ENCODE results near the gene SMIM22. TPM values are rescaled to one million over a fixed set of nuclear protein-coding genes. Genes with fewer than 3 reads are reported as not detected.

The SMIM22 gene
- total RNA-seq, 1 donor from 2014 or later, result not detected

GRCh38 chr16:4795828-4796572 is 831 bp downstream of the SMIM22 start:
- intact Hi-C loops (cut with micrococcal nuclease), result no loop called here

- intact Hi-C loops (cut with micrococcal nuclease), result no loop called here
Observed at GRCh38 chr16:4796982-4797804, 2.0 kb downstream of the SMIM22 start.

- intact Hi-C loops (cut with micrococcal nuclease), result no loop called here
Observed at GRCh38 chr16:4797805-4798252, 2.7 kb downstream of the SMIM22 start.

- intact Hi-C loops (cut with micrococcal nuclease), result no loop called here
Observed at GRCh38 chr16:4798456-4798855, 3.3 kb downstream of the SMIM22 start.

DNA sequence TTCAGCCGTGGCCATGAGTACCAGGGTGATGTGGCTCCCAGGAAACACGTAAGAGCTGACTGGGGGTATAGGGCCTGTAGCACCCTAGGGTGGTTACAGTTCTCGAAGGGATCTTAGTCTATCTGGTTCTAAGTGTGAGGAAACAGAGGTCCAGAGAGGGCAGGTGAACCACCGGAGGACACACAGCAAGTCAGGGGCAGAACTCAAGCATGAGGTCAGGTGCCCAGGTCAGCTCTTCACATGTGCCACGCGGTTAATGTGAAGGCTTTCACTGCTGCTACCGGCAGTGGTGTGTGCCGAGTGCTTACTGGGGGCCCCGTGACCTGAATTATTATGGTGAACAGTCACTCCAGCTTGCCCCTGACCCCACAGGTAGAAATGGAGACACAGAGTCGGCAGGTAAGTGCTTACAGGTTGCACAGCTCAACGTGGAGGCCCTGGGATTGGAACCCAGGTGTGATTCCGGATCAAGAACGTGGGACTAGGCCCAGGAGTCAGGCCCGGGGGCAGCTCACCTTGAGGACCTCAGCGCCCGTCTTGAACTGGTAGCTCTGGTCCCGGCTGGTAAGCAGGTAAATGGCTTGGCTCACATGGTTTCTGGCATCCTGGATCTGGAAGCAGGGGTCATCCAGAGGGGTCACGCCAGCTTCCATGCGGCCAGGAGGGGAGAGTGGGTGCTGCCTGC is 4.1 kb downstream of the SMIM22 start:
- intact Hi-C loops (cut with micrococcal nuclease), result no loop called here

DNA sequence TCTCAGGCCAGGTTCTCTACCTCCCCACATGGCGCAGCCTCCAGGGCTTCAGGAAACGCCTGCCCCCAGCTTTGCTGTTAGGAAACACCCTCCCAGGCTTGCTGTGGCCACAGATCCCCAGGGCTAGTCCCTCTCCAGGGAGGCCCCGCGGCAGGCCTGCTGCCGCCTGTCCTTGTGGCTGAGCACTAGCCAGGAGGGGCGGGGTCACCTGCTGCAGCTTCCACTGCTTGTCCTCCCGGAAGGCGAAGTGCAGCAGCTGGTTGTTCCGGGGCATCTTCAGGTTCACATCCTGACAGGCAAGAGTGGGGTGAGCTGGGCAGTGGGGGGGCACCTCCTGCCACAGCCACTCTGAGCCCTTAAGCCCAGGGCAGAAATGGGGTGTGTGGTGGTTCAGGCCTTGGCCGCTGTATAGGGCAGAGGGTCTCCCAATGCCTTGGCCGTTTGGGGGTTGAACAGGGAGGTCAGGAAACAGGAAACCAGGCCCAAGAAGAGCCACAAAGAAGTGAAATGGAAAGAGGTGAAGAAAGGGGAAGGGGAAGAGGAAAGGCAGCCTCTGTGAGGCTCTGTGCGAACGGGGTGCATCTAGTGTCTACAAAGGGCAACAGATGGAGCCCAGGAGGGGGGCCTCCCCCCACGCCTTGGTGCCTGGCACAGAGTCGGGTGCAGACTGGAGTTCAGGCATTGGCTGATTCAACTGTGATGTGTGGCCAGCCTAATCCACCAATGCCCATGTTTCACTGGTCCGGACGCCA is 5.3 kb downstream of the SMIM22 start:
- intact Hi-C loops (cut with micrococcal nuclease), result loop anchor here (5.0 kb wide), 1 partner anchor 548 kb away; no protein-coding TSS in a partner anchor

- intact Hi-C loops (cut with micrococcal nuclease), result loop anchor here (5.0 kb wide), 1 partner anchor 549 kb away; no protein-coding TSS in a partner anchor
Observed at GRCh38 chr16:4801051-4801961, 6.1 kb downstream of the SMIM22 start.

DNA sequence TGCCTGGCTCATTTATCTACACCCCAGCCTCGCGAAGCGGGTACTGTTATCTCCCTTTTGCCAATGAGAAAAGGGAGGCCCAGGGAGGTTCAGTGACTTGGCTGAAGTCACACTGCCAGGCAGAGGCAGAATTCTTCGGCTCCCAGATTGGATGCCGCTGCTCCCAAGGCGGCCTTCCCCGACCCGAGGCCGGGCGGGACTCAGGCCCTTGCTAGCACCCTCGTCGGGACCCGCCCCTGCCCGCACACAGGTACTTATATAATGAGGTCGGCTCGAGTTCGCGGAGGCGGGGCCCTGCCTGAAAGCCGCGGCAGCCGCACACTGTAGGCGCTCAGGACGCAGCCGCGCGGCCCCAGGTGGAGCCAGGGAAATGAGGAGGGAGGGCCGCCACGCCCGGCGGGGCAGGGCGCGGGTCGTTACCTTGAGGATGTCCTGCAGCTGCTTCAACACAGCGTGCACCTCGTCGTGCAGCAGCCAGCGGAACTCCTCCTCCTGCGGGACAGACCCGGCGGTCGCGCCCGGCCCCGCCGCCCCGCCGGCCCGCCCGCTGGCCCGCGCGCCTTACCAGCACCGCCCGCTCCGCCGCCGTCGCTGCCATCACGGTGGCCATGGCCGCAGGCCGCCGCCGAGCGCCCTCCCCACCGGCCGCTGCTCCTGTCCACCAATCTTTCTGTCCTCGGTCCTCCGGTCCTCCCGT is 6.9 kb downstream of the SMIM22 start, which contains the start of gene ROGDI:
Gene ROGDI, minus strand, starts transcription at position 672 of the 697 bp plus-strand sequence. Its CDS starts 62 bp downstream, at position 610.
- intact Hi-C loops (cut with micrococcal nuclease), result loop anchor here (1.0 to 5.0 kb wide), 10 partner anchors 34 to 550 kb away; partner anchors contain the start of genes ALG1, ANKS3, CORO7 and DNAAF8

DNA sequence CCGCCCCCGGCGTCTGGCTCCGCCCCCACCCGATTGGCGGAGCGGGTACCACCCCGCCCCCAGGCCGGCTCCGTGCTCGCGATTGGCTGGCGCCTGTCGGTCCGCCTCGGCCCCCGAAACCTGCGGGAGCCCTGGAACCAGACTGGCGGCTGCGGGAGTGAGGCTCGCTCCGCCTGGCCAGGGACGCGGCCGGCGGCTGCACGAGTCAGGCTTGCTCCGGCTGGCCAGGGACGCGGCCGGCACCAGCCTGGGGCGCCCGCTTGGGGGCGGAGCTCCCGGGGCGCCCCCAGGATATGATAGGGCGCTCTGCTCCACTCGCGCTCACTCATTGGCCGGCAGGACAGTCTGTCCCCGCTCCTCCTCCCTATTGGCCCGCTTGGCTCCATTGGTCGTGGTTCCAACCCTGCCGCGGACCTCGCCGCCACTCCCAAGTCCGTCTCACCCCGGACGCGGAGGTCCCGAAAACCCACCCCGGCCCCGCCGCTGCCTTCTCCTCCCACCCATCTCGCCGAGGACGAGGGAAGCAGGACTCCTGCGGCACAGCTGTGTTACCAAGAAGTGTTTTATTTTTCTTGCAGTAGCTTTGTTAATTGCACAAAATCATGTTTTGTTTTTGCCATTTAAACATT is 7.6 kb downstream of the SMIM22 start:
- intact Hi-C loops (cut with micrococcal nuclease), result loop anchor here (1.0 to 5.0 kb wide), 11 partner anchors 34 to 550 kb away; partner anchors contain the start of genes ALG1, ANKS3, CORO7 and DNAAF8

- intact Hi-C loops (cut with micrococcal nuclease), result loop anchor here (1.0 to 5.0 kb wide), 4 partner anchors 179 to 551 kb away; partner anchors contain the start of genes CORO7, MGRN1 and NAGPA
Observed at GRCh38 chr16:4803401-4803844, 8.3 kb downstream of the SMIM22 start.

GRCh38 chr16:4803898-4804762 is 9.0 kb downstream of the SMIM22 start:
- intact Hi-C loops (cut with micrococcal nuclease), result loop anchor here (1.0 to 5.0 kb wide), 4 partner anchors 179 to 552 kb away; partner anchors contain the start of genes CORO7, MGRN1 and NAGPA

DNA sequence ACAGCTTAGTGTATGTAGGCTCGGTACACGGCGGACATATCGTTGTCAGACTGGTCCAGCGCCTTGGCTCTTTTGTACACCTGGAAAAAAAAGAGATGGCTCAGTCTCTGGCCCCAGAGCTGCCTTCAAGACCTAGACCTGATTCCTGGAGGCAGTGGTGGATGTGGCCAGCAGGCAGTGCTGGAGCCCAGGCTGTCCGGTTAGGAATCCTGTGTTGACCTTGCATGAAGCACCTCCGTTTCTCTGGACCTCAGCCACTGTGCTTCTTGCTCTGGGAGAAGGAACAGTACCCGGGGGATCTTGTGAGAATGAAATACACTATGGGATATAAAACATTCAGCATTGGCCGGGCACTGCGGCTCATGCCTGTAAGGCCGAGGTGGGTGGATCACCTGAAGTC is 10.1 kb downstream of the SMIM22 start:
- intact Hi-C loops (cut with micrococcal nuclease), result no loop called here

- intact Hi-C loops (cut with micrococcal nuclease), result no loop called here
Observed at GRCh38 chr16:4806280-4806679, 11.1 kb downstream of the SMIM22 start.

DNA sequence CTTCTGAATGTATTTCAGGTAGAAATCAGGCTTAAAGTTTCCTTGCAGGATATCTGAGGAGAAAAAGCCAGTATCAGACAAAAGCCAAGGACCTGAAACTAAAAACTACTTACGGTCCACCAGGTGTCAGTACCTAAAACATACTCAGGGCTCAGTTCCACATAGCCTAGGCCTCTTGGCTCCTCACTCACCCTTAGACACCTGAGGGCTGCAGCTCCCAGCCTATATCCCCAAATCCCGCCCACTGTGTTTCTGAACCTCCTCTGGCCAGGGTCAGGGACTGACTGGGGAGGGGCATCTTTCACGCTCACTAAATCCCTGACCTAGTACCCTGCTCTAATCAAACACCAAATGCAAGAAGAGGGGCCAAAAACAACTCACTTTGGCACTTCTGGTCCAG is 16.1 kb downstream of the SMIM22 start:
- intact Hi-C loops (cut with micrococcal nuclease), result no loop called here

- intact Hi-C loops (cut with micrococcal nuclease), result no loop called here
Observed at GRCh38 chr16:4811773-4812172, 16.6 kb downstream of the SMIM22 start.

DNA sequence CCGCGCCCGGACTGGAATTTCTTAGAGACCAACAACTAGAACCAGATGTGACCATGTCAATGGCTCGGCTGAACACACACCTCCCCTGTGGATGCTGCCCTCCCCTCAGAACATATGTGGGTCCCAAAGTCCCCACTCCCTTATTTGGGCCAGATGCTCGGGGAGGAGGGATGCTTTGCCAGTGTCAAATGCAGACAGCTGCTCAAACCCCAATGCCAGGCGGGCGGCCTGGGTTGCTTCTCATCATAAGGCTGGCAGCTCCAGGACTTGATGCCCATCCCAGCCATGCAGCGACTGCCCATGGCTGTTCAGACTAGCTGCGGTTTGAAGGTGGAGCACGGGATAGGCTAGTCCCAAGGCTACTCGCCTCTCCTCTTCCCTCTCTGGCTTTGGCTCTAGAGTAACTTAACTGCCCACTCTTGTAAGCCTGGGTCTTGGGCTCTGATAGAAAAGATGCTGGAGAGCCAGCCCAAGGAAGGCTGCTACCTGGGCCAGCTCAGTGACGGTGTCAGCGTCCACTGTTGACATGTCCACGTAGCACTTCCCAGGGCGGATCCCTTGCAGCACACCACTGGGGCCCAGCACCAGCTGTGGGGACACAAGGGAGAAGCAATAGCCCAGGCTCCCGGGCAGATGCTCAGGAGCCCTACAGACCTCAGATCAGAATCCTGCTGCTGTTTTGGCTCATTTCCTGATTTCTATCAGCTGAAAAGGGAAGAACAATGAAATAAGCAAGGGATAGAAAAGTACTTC is 18.3 kb downstream of the SMIM22 start:
- intact Hi-C loops (cut with micrococcal nuclease), result no loop called here

Data from T-helper 1 cell treated with Interleukin-12 subunit alpha and Interleukin-12 subunit beta and Interleukin-4 antibody, amounts not matched to agents 30 ng/mL and 1 ng/mL, for 36 hours (primary cell).